ENCODE measurements around the gene BTBD16. TPM values are rescaled to one million over a fixed set of nuclear protein-coding genes. Genes with fewer than 3 reads are reported as not detected.

The BTBD16 gene
- 1 to 10 TPM in 1 of 6 donors, under 1 TPM in 2, not detected in 3; 0.20 to 1.8 (median 0.91) TPM for total RNA-seq

DNA sequence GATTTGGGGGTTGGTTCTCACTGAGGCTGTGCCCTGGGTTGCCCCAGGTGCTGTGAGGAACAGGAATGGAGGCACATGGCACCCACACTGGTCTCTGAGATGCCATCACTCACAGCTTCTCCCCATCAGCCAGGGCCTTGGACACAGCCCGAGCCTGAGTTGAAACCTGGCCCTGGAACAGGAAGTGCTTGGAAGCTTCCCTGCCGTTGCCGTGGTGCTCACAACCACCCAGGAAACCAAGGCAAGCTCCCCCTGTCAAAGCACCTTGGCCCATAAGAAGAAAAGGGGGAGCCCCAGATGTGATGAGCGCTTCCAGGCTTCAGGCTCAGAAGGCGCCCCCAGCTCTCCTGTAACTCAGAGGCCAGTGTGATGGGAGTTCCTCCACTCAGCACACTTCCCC, at the start of gene BTBD16:
BTBD16 (plus strand) TSS at position 221 of the 400 bp plus-strand sequence. CDS start 3,786 bp downstream, outside the sequence.
- peak in 1 of 2 donors; percentile 4 for ATAC-seq (ENCODE audit: low FRiP score in 2 of 2)
- TF ChIP-seq POLR2AphosphoS5 (IDR thresholded peaks at IDR 0.05): no peak
- TF ChIP-seq POLR2A (IDR thresholded peaks at IDR 0.05): no peak
- TF ChIP-seq EP300 (IDR thresholded peaks at IDR 0.05): no peak
- TF ChIP-seq, protein P1, sequence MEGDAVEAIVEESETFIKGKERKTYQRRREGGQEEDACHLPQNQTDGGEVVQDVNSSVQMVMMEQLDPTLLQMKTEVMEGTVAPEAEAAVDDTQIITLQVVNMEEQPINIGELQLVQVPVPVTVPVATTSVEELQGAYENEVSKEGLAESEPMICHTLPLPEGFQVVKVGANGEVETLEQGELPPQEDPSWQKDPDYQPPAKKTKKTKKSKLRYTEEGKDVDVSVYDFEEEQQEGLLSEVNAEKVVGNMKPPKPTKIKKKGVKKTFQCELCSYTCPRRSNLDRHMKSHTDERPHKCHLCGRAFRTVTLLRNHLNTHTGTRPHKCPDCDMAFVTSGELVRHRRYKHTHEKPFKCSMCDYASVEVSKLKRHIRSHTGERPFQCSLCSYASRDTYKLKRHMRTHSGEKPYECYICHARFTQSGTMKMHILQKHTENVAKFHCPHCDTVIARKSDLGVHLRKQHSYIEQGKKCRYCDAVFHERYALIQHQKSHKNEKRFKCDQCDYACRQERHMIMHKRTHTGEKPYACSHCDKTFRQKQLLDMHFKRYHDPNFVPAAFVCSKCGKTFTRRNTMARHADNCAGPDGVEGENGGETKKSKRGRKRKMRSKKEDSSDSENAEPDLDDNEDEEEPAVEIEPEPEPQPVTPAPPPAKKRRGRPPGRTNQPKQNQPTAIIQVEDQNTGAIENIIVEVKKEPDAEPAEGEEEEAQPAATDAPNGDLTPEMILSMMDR (IDR thresholded peaks at IDR 0.05): no peak
- Histone ChIP-seq H3K4me3 (no peak within 1 kb of the TSS), H3K4me1 (peaks cover 0 to 12% (median 7%) of the 10 kb centered on the region in 4 donors), H3K36me3 (peaks cover 0 to 12% (median 8%) of the 10 kb centered on the region in 4 donors), H3K9me3 (no peaks in the 10 kb centered on the region), H3K27ac (no peak within 1 kb of the TSS), H3K27me3 (no peaks in the 10 kb centered on the region)
- DNase-seq: peak in 1 of 2 donors; percentile 20
- 56 to 100% methylated on average over 1 to 5 of the region's 5 CpGs for WGBS, 2 donors

DNA sequence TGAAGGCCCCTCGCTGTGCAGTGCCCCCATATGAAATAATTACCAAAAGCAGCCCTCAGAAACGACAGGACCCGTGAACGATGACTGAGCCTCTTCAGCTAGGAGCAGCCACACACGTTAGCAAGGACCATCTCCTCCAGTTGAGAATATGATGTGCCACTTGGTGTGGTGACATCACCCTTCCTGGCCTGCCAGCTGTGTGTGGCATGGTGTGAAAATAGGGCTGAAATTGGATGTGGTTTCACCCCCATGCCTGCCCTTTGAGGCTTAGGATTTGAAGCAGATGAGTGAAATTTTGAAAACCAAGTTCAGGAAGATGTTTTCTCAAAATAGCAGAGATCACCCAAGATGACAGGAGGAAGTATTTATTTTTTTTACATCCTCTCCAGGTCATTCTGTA, 49.1 kb upstream of the BTBD16 start:
- ATAC-seq (ENCODE audit: low FRiP score in 2 of 2): no peak
- peaks cover 23 to 95% (median 70%) of the 10 kb centered on the region in 4 donors for H3K36me3 ChIP-seq
- no peaks in the 10 kb centered on the region for H3K9me3 ChIP-seq
- no peak for DNase-seq
- TF ChIP-seq POLR2AphosphoS5 (IDR thresholded peaks at IDR 0.05) (no peak), EP300 (IDR thresholded peaks at IDR 0.05) (no peak), POLR2A (IDR thresholded peaks at IDR 0.05) (no peak)
- TF ChIP-seq, protein P1 (IDR thresholded peaks at IDR 0.05): no peak
- no peaks in the 10 kb centered on the region for H3K27me3 ChIP-seq
- no peaks in the 10 kb centered on the region for H3K4me1 ChIP-seq
- no peak overlapping the region for H3K4me3 ChIP-seq
- 85 to 96% methylated on average over 5 of the region's 5 CpGs for WGBS, 2 donors
- H3K27ac ChIP-seq: no peak overlapping the region

GRCh38 chr10:122222638-122223037, 48.5 kb upstream of the BTBD16 start:
- H3K4me1 ChIP-seq: no peaks in the 10 kb centered on the region
- H3K27me3 ChIP-seq: no peaks in the 10 kb centered on the region
- TF ChIP-seq POLR2AphosphoS5 (IDR thresholded peaks at IDR 0.05) (no peak), POLR2A (IDR thresholded peaks at IDR 0.05) (no peak), EP300 (IDR thresholded peaks at IDR 0.05) (no peak)
- TF ChIP-seq, protein P1 (IDR thresholded peaks at IDR 0.05): no peak
- WGBS, 2 donors: 94 to 96% methylated on average over 6 to 7 of the region's 7 CpGs
- H3K9me3 ChIP-seq: no peaks in the 10 kb centered on the region
- no peak overlapping the region for H3K27ac ChIP-seq
- peaks cover 21 to 95% (median 72%) of the 10 kb centered on the region in 4 donors for H3K36me3 ChIP-seq
- DNase-seq (no peak), ATAC-seq (ENCODE audit: low FRiP score in 2 of 2) (no peak)
- no peak overlapping the region for H3K4me3 ChIP-seq

- Histone ChIP-seq H3K27ac (no peak overlapping the region), H3K4me1 (no peaks in the 10 kb centered on the region), H3K4me3 (no peak overlapping the region), H3K9me3 (no peaks in the 10 kb centered on the region), H3K36me3 (peaks cover 27 to 95% (median 73%) of the 10 kb centered on the region in 4 donors), H3K27me3 (no peaks in the 10 kb centered on the region)
- TF ChIP-seq, protein P1 (IDR thresholded peaks at IDR 0.05): no peak
- no peak for TF ChIP-seq EP300 (IDR thresholded peaks at IDR 0.05)
- no peak for TF ChIP-seq POLR2AphosphoS5 (IDR thresholded peaks at IDR 0.05)
- DNase-seq: no peak
- WGBS, 2 donors: 90 to 93% methylated on average over 6 to 9 of the region's 9 CpGs
- ATAC-seq (ENCODE audit: low FRiP score in 2 of 2): no peak
Measured at GRCh38 chr10:122224159-122224558, 46.9 kb upstream of the BTBD16 start.

DNA sequence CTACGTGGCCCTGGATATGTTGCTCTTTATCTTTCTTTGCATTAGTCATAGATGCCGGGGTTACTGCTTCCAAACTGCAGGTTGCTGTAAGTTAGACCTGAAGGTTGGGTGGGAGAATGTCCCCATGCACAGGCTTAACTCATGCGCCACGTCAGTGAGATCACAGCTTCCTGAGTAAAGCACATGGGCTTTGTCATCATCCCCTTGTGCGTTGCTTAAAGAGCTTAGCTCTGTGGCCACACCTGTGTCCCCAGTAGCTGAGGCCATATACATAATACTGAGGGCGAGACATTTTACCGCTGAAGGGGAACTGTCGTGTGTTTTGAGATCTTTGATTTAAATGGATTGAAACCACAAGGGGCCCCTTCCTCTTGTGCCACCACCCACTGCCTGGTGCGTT, 45.8 kb upstream of the BTBD16 start:
- Histone ChIP-seq H3K9me3 (no peaks in the 10 kb centered on the region), H3K27ac (no peak overlapping the region), H3K4me1 (no peaks in the 10 kb centered on the region), H3K27me3 (no peaks in the 10 kb centered on the region), H3K36me3 (peaks cover 28 to 99% (median 78%) of the 10 kb centered on the region in 4 donors), H3K4me3 (no peak overlapping the region)
- TF ChIP-seq POLR2A (IDR thresholded peaks at IDR 0.05): no peak
- TF ChIP-seq, protein P1 (IDR thresholded peaks at IDR 0.05): no peak
- no peak for TF ChIP-seq POLR2AphosphoS5 (IDR thresholded peaks at IDR 0.05)
- TF ChIP-seq EP300 (IDR thresholded peaks at IDR 0.05): no peak
- DNase-seq: no peak
- WGBS, 2 donors: 72 to 80% methylated on average over 7 to 9 of the region's 9 CpGs
- no peak for ATAC-seq (ENCODE audit: low FRiP score in 2 of 2)
